A673 (cell line): ENCODE results near the gene FAM170B. TPM values are rescaled to one million over a fixed set of nuclear protein-coding genes. Genes with fewer than 3 reads are reported as not detected.

Source experiments
- BruUV-seq: library from RNA; stranded (reverse); fragments of 400-500 nt; replicated peaks from 2 replicates; lab custom pipeline; 2021; lab: Mats Ljungman, UMichigan
- CTCF ChIA-PET: fragments of 300-600 bp; sonication (Branson Sonifier 250); formaldehyde crosslinking; loops from one replicate; lab custom pipeline; 2022; ENCODE audit warnings: antibody characterized with exemption; lab: Charles Lee
- POLR2A ChIA-PET: fragments of 300-600 bp; sonication (Branson Sonifier 250); formaldehyde crosslinking; loops from one replicate; lab custom pipeline; 2022; ENCODE audit warnings: antibody characterized with exemption; ENCODE audit not compliant: low non-redundant PET; lab: Charles Lee
- DNase-seq: peaks from one replicate; pipeline ENCODE4 v3.0.0-alpha.2; 2015; ENCODE audit warnings: low spot score
- H3K27ac ChIP-seq: fragments of 200-600 bp; sonication (generic); 2 replicates; pipeline ENCODE4 v1.5.1; 2016; ENCODE audit warnings: mixed run types, low read depth, mild to moderate bottlenecking, mixed read lengths, antibody characterized with exemption, low read length; ENCODE audit not compliant: poor library complexity, severe bottlenecking
- H3K27me3 ChIP-seq: fragments of 200-600 bp; sonication (generic); replicated peaks from 2 replicates; pipeline ENCODE4 v1.6.1; 2017; ENCODE audit warnings: mixed run types, low read depth, mild to moderate bottlenecking, mixed read lengths, antibody characterized with exemption, low read length; ENCODE audit not compliant: insufficient read depth, poor library complexity
- H3K36me3 ChIP-seq: fragments of 200-600 bp; sonication (generic); 2 replicates; pipeline ENCODE4 v1.6.1; 2016; ENCODE audit warnings: mixed run types, mild to moderate bottlenecking, mixed read lengths, antibody characterized with exemption, low read length; ENCODE audit not compliant: insufficient read depth, poor library complexity, severe bottlenecking
- H3K4me1 ChIP-seq: fragments of 200-600 bp; sonication (generic); 2 replicates; pipeline ENCODE4 v1.6.1; 2017; ENCODE audit warnings: mixed run types, mild to moderate bottlenecking, mixed read lengths, antibody characterized with exemption, low read length; ENCODE audit not compliant: insufficient read depth, poor library complexity, severe bottlenecking
- H3K4me3 ChIP-seq: fragments of 200-600 bp; sonication (generic); 2 replicates; pipeline ENCODE4 v1.5.1; 2016; ENCODE audit warnings: low read depth, mixed run types, mild to moderate bottlenecking, mixed read lengths, low read length; ENCODE audit not compliant: poor library complexity, severe bottlenecking
- H3K9me3 ChIP-seq: fragments of 200-600 bp; sonication (generic); 2 replicates; pipeline ENCODE4 v1.6.1; 2016; ENCODE audit warnings: mixed run types, low read depth, mild to moderate bottlenecking, mixed read lengths, antibody characterized with exemption, low read length; ENCODE audit not compliant: poor library complexity, severe bottlenecking
- EZH2 ChIP-seq: fragments of 200-600 bp; sonication (generic); IDR thresholded peaks from 2 replicates; pipeline ENCODE4 v1.6.1; 2017; ENCODE audit warnings: borderline replicate concordance, low read depth, mild to moderate bottlenecking, mixed read lengths, antibody characterized with exemption, low read length; ENCODE audit not compliant: poor library complexity, severe bottlenecking
- intact Hi-C: fragments of 100-400 bp; cut with micrococcal nuclease; formaldehyde crosslinking; loops from one replicate; pipeline ENCODE4 v1.10.0; 2022; ENCODE audit not compliant: unreplicated experiment
- total RNA-seq: library from RNA; stranded (reverse); gene quantifications from 2 replicates; pipeline ENCODE4 v1.2.3, GENCODE V29; 2021
- TF ChIP-seq, protein P1 (sequence below): fragments of 300-800, 200-600 bp; sonication (generic); conservative IDR thresholded peaks from 2 replicates; pipeline ENCODE4 v1.5.1; 2017; ENCODE audit warnings: low read depth, mild to moderate bottlenecking, antibody characterized with exemption, low read length, moderate library complexity, mixed read lengths

The FAM170B gene
- total RNA-seq, 1 experiment from 2014 or later, result not detected

DNA sequence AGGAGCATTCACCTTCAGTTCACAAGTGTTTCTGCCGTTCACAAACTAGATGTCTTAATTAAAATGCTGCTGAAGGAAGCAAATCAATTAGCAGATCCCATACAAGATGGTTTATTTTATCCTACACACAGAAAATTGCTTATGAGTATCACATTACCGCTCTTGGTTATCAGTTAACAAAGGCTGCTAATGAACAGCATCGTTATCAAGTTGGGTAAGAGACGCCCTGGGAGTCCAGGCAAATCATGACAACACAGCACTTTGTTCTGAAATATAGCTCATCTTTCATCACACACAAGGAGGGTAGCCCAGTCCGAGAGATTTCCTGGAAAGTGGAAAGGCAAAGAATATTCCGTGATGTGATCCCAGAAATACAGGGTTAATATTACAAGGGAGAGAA lies 20.8 kb upstream of the FAM170B start:
- BruUV-seq, result no TSS peak
- Histone ChIP-seq H3K36me3 (no peaks in the 10 kb centered on the region), H3K4me3 (no peak overlapping the region), H3K4me1 (no peaks in the 10 kb centered on the region), H3K27ac (no peak overlapping the region), H3K27me3 (peaks cover 54% of the 10 kb centered on the region), H3K9me3 (no peaks in the 10 kb centered on the region)
- intact Hi-C loops, result no loop called here
- DNase-seq, result no peak
- CTCF ChIA-PET, result no interaction called here
- TF ChIP-seq EZH2, result no peak
- TF ChIP-seq, protein P1, sequence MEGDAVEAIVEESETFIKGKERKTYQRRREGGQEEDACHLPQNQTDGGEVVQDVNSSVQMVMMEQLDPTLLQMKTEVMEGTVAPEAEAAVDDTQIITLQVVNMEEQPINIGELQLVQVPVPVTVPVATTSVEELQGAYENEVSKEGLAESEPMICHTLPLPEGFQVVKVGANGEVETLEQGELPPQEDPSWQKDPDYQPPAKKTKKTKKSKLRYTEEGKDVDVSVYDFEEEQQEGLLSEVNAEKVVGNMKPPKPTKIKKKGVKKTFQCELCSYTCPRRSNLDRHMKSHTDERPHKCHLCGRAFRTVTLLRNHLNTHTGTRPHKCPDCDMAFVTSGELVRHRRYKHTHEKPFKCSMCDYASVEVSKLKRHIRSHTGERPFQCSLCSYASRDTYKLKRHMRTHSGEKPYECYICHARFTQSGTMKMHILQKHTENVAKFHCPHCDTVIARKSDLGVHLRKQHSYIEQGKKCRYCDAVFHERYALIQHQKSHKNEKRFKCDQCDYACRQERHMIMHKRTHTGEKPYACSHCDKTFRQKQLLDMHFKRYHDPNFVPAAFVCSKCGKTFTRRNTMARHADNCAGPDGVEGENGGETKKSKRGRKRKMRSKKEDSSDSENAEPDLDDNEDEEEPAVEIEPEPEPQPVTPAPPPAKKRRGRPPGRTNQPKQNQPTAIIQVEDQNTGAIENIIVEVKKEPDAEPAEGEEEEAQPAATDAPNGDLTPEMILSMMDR, result no peak
- POLR2A ChIA-PET, result no interaction called here

DNA sequence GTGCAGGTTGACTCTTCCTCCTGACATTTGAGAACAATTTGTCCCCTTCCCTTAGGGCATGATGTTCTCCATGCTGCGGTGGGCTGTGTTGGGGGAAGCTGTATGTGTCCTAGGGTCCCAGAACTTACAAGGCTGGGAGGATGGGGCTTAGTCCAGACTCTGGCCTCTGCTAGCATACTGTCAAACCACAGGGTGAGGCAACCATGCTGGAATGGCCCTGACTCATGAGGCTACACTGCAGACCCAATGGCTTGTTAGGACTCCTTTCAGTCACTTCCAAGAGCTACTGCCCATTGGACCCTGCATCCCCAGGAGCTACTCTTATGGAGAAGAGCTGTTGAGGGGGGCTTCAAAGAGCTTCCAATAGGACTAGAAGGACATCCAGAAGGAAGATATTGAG lies 20.1 kb upstream of the FAM170B start:
- no peaks in the 10 kb centered on the region for H3K9me3 ChIP-seq

DNA sequence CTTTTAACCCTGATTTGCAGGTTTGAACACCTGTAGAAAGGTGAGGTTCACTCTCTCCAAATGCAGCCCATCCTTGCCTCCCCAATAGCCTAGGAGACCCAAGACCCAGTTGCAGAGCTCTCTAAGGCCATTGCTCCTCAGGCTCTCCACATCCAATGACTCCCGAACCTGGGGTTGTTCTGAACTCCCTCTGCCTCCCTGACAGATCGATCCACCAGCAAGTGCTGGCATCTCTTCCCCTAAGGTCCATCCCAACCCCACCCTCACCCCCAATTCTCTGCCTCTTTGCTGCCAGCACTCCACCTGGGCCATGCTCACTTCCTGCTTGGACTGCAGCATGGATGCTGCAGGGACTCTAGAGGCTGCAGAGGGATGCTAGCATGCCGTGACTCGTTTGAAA lies 19.3 kb upstream of the FAM170B start:
- intact Hi-C loops, result no loop called here
- Histone ChIP-seq H3K9me3 (no peaks in the 10 kb centered on the region), H3K36me3 (no peaks in the 10 kb centered on the region), H3K4me1 (no peaks in the 10 kb centered on the region), H3K27me3 (peaks cover 40% of the 10 kb centered on the region), H3K4me3 (no peak overlapping the region), H3K27ac (no peak overlapping the region)
- no TSS peak for BruUV-seq
- DNase-seq, result no peak
- POLR2A ChIA-PET, result no interaction called here
- TF ChIP-seq EZH2, result no peak
- CTCF ChIA-PET, result no interaction called here

More for the DNA sequence above, 20.1 kb upstream of the FAM170B start:
- no peak for DNase-seq
- H3K36me3 ChIP-seq, result no peaks in the 10 kb centered on the region
- H3K4me1 ChIP-seq, result no peaks in the 10 kb centered on the region
- no peak overlapping the region for H3K27ac ChIP-seq
- no peak for TF ChIP-seq EZH2
- TF ChIP-seq, protein P1, result no peak
- no peak overlapping the region for H3K4me3 ChIP-seq
- intact Hi-C loops, result no loop called here
- BruUV-seq, result no TSS peak
- H3K27me3 ChIP-seq, result peaks cover 48% of the 10 kb centered on the region
- CTCF ChIA-PET, result no interaction called here
- POLR2A ChIA-PET, result no interaction called here

DNA sequence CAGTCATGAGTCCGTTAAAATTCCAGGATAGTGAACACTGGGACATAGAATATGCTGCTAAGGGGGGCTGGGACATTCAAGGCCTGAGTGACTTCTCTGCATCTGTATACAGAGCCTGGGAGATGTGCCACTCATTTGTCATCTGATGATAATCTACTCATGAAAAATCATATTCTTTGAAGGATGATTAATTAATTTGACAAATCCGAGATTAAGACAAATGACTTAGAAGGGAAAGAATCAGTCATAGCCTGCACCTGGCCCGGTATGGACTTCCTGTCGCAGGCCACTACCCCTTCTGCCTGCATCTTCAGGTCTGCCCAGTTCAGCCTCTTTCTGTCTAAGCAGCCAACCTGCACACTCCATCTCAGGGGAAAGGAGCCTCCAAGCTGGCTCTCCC lies 18.8 kb upstream of the FAM170B start:
- ChIA-PET POLR2A (no interaction called here), CTCF (no interaction called here)
- BruUV-seq, result no TSS peak
- H3K27me3 ChIP-seq, result peaks cover 35% of the 10 kb centered on the region
- no peak overlapping the region for H3K27ac ChIP-seq
- H3K4me1 ChIP-seq, result no peaks in the 10 kb centered on the region
- TF ChIP-seq, protein P1, result no peak
- TF ChIP-seq EZH2, result no peak
- H3K4me3 ChIP-seq, result no peak overlapping the region
- intact Hi-C loops, result no loop called here
- no peak for DNase-seq
- no peaks in the 10 kb centered on the region for H3K9me3 ChIP-seq
- no peaks in the 10 kb centered on the region for H3K36me3 ChIP-seq
